DOHH2 (cell line): ENCODE measurements around the gene DSE.

Experiments
- EZH2phosphoT487 ChIP-seq: fragments of 200-600 bp; sonication (generic); IDR thresholded peaks from 2 replicates; pipeline ENCODE4 v1.6.1; 2017; ENCODE audit warnings: borderline replicate concordance, mild to moderate bottlenecking, antibody characterized with exemption, low read length, moderate library complexity, mixed read lengths
- TF ChIP-seq, protein P1 (sequence below): fragments of 200-600 bp; sonication (generic); IDR thresholded peaks from one replicate; pipeline ENCODE4 v1.5.1; 2014; ENCODE audit warnings: antibody characterized with exemption, mild to moderate bottlenecking, low read depth, low read length; ENCODE audit not compliant: poor library complexity, severe bottlenecking

DNA sequence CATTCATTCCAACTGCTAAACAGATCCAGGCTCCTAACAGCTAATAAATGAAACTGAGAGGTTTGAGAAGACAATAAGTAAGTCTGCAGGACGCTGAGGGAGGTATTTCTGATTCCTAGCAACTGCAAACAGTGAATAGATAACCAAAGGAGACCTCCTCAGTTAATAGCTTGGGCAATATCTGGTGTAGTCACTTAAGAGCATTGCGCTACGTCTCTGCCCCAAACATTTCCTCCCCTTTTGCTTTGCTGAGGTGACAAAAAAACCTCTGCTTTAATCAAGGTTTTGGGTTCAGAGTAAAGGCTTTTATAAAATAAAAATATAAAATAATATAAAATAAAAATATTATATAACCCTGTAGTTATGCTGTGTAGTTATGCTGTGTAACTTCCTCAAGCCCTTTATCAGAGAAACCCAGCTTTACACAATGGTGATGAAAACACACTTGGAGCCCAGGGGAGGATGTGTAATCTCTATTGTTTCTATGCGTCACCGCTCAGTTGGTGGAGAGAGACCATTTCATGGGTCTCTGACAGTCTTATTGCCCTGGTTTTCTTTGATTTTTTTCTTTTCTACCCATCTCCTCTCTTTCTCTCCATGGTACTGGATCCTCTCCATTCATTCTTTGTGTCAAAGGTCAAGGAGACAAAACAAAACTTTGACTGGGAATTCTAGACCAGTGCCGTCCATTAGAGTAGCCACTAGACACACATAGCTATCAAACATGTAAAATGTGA, 121.8 kb downstream of the DSE start:
- TF ChIP-seq, protein P1, sequence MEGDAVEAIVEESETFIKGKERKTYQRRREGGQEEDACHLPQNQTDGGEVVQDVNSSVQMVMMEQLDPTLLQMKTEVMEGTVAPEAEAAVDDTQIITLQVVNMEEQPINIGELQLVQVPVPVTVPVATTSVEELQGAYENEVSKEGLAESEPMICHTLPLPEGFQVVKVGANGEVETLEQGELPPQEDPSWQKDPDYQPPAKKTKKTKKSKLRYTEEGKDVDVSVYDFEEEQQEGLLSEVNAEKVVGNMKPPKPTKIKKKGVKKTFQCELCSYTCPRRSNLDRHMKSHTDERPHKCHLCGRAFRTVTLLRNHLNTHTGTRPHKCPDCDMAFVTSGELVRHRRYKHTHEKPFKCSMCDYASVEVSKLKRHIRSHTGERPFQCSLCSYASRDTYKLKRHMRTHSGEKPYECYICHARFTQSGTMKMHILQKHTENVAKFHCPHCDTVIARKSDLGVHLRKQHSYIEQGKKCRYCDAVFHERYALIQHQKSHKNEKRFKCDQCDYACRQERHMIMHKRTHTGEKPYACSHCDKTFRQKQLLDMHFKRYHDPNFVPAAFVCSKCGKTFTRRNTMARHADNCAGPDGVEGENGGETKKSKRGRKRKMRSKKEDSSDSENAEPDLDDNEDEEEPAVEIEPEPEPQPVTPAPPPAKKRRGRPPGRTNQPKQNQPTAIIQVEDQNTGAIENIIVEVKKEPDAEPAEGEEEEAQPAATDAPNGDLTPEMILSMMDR, result no peak
- no peak for TF ChIP-seq EZH2phosphoT487
